WTC11 (cell line): ENCODE data around the gene KYNU. TPM values are rescaled to one million over a fixed set of nuclear protein-coding genes. Genes with fewer than 3 reads are reported as not detected.

Source experiments
- ATAC-seq: fragments of 200-7000 bp; cut with Tn5 transposase; 2 replicates; pipeline ENCODE4 v1.10.0; 2021; ENCODE audit warnings: mild to moderate bottlenecking, moderate library complexity
- CTCF ChIA-PET: fragments of 300-600 bp; sonication (Branson Sonifier 250); formaldehyde crosslinking; loops from one replicate; lab custom pipeline; 2021; ENCODE audit warnings: antibody characterized with exemption; lab: Charles Lee
- POLR2A ChIA-PET: fragments of 350-600 bp; sonication (Branson Sonifier 250); formaldehyde crosslinking; loops from one replicate; lab custom pipeline; 2021; ENCODE audit warnings: antibody characterized with exemption; lab: Charles Lee
- DNase-seq: peaks from one replicate; pipeline ENCODE4 v3.0.0; 2021; ENCODE audit warnings: low spot score
- H3K27ac Mint-ChIP-seq: 2 replicates; pipeline ENCODE4 v1.8.0; 2021; ENCODE audit warnings: mixed read lengths
- H3K27me3 Mint-ChIP-seq: 2 replicates; pipeline ENCODE4 v1.8.0; 2021; ENCODE audit warnings: low read depth, mild to moderate bottlenecking, moderate library complexity, mixed read lengths
- H3K36me3 Mint-ChIP-seq: 2 replicates; pipeline ENCODE4 v1.8.0; 2021; ENCODE audit warnings: mixed read lengths
- H3K4me1 Mint-ChIP-seq: 2 replicates; pipeline ENCODE4 v1.8.0; 2022; ENCODE audit warnings: mixed read lengths
- H3K4me3 Mint-ChIP-seq: 2 replicates; pipeline ENCODE4 v1.8.0; 2021; ENCODE audit warnings: mild to moderate bottlenecking, moderate library complexity, mixed read lengths
- H3K9me3 Mint-ChIP-seq: 2 replicates; pipeline ENCODE4 v1.8.0; 2021; ENCODE audit warnings: mixed read lengths
- GABPB1 ChIP-seq: sonication (generic); formaldehyde crosslinking; IDR thresholded peaks from 2 replicates; pipeline ENCODE4 v1.8.1; 2023; ENCODE audit warnings: mild to moderate bottlenecking, missing genetic modification reagents
- GTF2I ChIP-seq: fragments of 250-450 bp; sonication (Bioruptor Pico); conservative IDR thresholded peaks from 2 replicates; pipeline ENCODE4 v1.4.0; 2021; ENCODE audit warnings: mild to moderate bottlenecking
- HMGA2 ChIP-seq: fragments of 250-450 bp; sonication (Bioruptor Pico); IDR thresholded peaks from 2 replicates; pipeline ENCODE4 v1.4.0; 2021; ENCODE audit warnings: mild to moderate bottlenecking, moderate library complexity
- IRF2 ChIP-seq: sonication (generic); formaldehyde crosslinking; IDR thresholded peaks from 2 replicates; pipeline ENCODE4 v1.8.0; 2022; ENCODE audit warnings: low read depth, missing genetic modification reagents, borderline replicate concordance
- JUN ChIP-seq: sonication (generic); formaldehyde crosslinking; IDR thresholded peaks from 2 replicates; pipeline ENCODE4 v1.8.0; 2023; ENCODE audit warnings: mild to moderate bottlenecking, missing genetic modification reagents
- NFYB ChIP-seq: sonication (generic); formaldehyde crosslinking; conservative IDR thresholded peaks from 2 replicates; pipeline ENCODE4 v1.8.0; 2022; ENCODE audit warnings: low read depth, missing genetic modification reagents
- SMAD4 ChIP-seq: sonication (generic); formaldehyde crosslinking; IDR thresholded peaks from 2 replicates; pipeline ENCODE4 v1.8.0; 2022; ENCODE audit warnings: mild to moderate bottlenecking, missing genetic modification reagents
- TEAD1 ChIP-seq: sonication (generic); formaldehyde crosslinking; IDR thresholded peaks from 2 replicates; pipeline ENCODE4 v1.8.0; 2022; ENCODE audit warnings: mild to moderate bottlenecking, missing genetic modification reagents
- ZNF317 ChIP-seq: sonication (generic); formaldehyde crosslinking; IDR thresholded peaks from 2 replicates; pipeline ENCODE4 v1.8.1; 2023; ENCODE audit warnings: low read depth, mild to moderate bottlenecking, moderate library complexity, missing genetic modification reagents, borderline replicate concordance
- ZNF416 ChIP-seq: fragments of 250-450 bp; sonication (Bioruptor Pico); IDR thresholded peaks from 2 replicates; pipeline ENCODE4 v1.9.0; 2021; ENCODE audit warnings: mild to moderate bottlenecking, inconsistent platforms
- total RNA-seq: library from RNA; stranded (reverse); gene quantifications from 3 replicates; pipeline ENCODE4 v1.2.3, GENCODE V29; 2021
- TF ChIP-seq, protein P1 (sequence below): sonication (generic); formaldehyde crosslinking; IDR thresholded peaks from 2 replicates; pipeline ENCODE4 v1.8.1; 2023; ENCODE audit warnings: mild to moderate bottlenecking, moderate library complexity, missing genetic modification reagents
- TF ChIP-seq, protein P2 (sequence below): fragments of 250-450 bp; sonication (Bioruptor Pico); IDR thresholded peaks from 2 replicates; pipeline ENCODE4 v1.9.0; 2021; ENCODE audit warnings: mild to moderate bottlenecking, borderline replicate concordance
- TF ChIP-seq, protein P3 (sequence below): sonication (generic); formaldehyde crosslinking; IDR thresholded peaks from 2 replicates; pipeline ENCODE4 v1.8.0; 2023; ENCODE audit warnings: mild to moderate bottlenecking, missing genetic modification reagents
- TF ChIP-seq, protein P4 (sequence below): sonication (generic); formaldehyde crosslinking; IDR thresholded peaks from 2 replicates; pipeline ENCODE4 v1.8.1; 2022; ENCODE audit warnings: mild to moderate bottlenecking, moderate library complexity, missing genetic modification reagents
- TF ChIP-seq, protein P5 (sequence below): fragments of 200-600 bp; IDR thresholded peaks from 2 replicates; pipeline ENCODE4 v1.8.0; 2022; ENCODE audit warnings: antibody characterized with exemption
- TF ChIP-seq, protein P6 (sequence below): sonication (generic); formaldehyde crosslinking; IDR thresholded peaks from 2 replicates; pipeline ENCODE4 v1.8.0; 2022; ENCODE audit warnings: mild to moderate bottlenecking, missing genetic modification reagents
- TF ChIP-seq, protein P7 (sequence below): fragments of 250-450 bp; sonication (Bioruptor Pico); IDR thresholded peaks from 2 replicates; pipeline ENCODE4 v1.8.0; 2021; ENCODE audit warnings: mild to moderate bottlenecking
- TF ChIP-seq, protein P8 (sequence below): sonication (generic); formaldehyde crosslinking; IDR thresholded peaks from 2 replicates; pipeline ENCODE4 v1.8.1; 2022; ENCODE audit warnings: low read depth, missing genetic modification reagents, borderline replicate concordance

The KYNU gene
- total RNA-seq, 1 experiment from 2014 or later, result 0.85 TPM

DNA sequence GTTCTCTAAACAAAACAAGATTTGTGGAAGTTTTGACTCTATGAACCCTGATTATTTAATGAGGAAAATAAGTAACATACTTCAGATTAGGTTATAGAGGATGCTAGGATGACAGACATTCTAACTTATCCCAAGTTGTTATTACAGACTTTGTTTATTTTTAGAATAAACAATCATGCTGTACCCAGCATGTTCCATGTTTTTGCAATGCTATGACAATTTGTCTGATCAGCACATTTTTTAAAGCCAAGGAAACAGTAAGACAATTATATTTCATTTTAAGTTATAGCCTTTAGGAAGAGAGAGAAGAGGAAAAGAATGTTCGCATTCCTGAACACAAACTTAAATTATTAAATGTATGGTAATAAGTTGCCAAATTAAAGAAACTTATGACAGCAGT, 119.8 kb downstream of the KYNU start:
- POLR2A ChIA-PET, result no interaction called here
- H3K4me3 Mint-ChIP-seq, result no peak overlapping the region
- TF ChIP-seq, protein P1, sequence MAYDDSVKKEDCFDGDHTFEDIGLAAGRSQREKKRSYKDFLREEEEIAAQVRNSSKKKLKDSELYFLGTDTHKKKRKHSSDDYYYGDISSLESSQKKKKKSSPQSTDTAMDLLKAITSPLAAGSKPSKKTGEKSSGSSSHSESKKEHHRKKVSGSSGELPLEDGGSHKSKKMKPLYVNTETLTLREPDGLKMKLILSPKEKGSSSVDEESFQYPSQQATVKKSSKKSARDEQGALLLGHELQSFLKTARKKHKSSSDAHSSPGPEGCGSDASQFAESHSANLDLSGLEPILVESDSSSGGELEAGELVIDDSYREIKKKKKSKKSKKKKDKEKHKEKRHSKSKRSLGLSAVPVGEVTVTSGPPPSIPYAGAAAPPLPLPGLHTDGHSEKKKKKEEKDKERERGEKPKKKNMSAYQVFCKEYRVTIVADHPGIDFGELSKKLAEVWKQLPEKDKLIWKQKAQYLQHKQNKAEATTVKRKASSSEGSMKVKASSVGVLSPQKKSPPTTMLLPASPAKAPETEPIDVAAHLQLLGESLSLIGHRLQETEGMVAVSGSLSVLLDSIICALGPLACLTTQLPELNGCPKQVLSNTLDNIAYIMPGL (CRISPR knock-in tag), result no peak
- TF ChIP-seq TEAD1 (CRISPR knock-in tag), result no peak
- TF ChIP-seq, protein P2, sequence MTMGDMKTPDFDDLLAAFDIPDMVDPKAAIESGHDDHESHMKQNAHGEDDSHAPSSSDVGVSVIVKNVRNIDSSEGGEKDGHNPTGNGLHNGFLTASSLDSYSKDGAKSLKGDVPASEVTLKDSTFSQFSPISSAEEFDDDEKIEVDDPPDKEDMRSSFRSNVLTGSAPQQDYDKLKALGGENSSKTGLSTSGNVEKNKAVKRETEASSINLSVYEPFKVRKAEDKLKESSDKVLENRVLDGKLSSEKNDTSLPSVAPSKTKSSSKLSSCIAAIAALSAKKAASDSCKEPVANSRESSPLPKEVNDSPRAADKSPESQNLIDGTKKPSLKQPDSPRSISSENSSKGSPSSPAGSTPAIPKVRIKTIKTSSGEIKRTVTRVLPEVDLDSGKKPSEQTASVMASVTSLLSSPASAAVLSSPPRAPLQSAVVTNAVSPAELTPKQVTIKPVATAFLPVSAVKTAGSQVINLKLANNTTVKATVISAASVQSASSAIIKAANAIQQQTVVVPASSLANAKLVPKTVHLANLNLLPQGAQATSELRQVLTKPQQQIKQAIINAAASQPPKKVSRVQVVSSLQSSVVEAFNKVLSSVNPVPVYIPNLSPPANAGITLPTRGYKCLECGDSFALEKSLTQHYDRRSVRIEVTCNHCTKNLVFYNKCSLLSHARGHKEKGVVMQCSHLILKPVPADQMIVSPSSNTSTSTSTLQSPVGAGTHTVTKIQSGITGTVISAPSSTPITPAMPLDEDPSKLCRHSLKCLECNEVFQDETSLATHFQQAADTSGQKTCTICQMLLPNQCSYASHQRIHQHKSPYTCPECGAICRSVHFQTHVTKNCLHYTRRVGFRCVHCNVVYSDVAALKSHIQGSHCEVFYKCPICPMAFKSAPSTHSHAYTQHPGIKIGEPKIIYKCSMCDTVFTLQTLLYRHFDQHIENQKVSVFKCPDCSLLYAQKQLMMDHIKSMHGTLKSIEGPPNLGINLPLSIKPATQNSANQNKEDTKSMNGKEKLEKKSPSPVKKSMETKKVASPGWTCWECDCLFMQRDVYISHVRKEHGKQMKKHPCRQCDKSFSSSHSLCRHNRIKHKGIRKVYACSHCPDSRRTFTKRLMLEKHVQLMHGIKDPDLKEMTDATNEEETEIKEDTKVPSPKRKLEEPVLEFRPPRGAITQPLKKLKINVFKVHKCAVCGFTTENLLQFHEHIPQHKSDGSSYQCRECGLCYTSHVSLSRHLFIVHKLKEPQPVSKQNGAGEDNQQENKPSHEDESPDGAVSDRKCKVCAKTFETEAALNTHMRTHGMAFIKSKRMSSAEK (CRISPR knock-in tag), result no peak
- no peak for TF ChIP-seq ZNF416 (CRISPR knock-in tag)
- no peak for TF ChIP-seq IRF2 (CRISPR knock-in tag)
- TF ChIP-seq GTF2I (CRISPR knock-in tag), result no peak
- TF ChIP-seq, protein P3, sequence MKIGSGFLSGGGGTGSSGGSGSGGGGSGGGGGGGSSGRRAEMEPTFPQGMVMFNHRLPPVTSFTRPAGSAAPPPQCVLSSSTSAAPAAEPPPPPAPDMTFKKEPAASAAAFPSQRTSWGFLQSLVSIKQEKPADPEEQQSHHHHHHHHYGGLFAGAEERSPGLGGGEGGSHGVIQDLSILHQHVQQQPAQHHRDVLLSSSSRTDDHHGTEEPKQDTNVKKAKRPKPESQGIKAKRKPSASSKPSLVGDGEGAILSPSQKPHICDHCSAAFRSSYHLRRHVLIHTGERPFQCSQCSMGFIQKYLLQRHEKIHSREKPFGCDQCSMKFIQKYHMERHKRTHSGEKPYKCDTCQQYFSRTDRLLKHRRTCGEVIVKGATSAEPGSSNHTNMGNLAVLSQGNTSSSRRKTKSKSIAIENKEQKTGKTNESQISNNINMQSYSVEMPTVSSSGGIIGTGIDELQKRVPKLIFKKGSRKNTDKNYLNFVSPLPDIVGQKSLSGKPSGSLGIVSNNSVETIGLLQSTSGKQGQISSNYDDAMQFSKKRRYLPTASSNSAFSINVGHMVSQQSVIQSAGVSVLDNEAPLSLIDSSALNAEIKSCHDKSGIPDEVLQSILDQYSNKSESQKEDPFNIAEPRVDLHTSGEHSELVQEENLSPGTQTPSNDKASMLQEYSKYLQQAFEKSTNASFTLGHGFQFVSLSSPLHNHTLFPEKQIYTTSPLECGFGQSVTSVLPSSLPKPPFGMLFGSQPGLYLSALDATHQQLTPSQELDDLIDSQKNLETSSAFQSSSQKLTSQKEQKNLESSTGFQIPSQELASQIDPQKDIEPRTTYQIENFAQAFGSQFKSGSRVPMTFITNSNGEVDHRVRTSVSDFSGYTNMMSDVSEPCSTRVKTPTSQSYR (CRISPR knock-in tag), result no peak
- TF ChIP-seq GABPB1 (CRISPR knock-in tag), result no peak
- TF ChIP-seq, protein P4, sequence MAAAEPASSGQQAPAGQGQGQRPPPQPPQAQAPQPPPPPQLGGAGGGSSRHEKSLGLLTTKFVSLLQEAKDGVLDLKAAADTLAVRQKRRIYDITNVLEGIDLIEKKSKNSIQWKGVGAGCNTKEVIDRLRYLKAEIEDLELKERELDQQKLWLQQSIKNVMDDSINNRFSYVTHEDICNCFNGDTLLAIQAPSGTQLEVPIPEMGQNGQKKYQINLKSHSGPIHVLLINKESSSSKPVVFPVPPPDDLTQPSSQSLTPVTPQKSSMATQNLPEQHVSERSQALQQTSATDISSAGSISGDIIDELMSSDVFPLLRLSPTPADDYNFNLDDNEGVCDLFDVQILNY (CRISPR knock-in tag), result no peak
- TF ChIP-seq SMAD4, result no peak
- TF ChIP-seq, protein P5, sequence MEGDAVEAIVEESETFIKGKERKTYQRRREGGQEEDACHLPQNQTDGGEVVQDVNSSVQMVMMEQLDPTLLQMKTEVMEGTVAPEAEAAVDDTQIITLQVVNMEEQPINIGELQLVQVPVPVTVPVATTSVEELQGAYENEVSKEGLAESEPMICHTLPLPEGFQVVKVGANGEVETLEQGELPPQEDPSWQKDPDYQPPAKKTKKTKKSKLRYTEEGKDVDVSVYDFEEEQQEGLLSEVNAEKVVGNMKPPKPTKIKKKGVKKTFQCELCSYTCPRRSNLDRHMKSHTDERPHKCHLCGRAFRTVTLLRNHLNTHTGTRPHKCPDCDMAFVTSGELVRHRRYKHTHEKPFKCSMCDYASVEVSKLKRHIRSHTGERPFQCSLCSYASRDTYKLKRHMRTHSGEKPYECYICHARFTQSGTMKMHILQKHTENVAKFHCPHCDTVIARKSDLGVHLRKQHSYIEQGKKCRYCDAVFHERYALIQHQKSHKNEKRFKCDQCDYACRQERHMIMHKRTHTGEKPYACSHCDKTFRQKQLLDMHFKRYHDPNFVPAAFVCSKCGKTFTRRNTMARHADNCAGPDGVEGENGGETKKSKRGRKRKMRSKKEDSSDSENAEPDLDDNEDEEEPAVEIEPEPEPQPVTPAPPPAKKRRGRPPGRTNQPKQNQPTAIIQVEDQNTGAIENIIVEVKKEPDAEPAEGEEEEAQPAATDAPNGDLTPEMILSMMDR, result no peak
- TF ChIP-seq, protein P6, sequence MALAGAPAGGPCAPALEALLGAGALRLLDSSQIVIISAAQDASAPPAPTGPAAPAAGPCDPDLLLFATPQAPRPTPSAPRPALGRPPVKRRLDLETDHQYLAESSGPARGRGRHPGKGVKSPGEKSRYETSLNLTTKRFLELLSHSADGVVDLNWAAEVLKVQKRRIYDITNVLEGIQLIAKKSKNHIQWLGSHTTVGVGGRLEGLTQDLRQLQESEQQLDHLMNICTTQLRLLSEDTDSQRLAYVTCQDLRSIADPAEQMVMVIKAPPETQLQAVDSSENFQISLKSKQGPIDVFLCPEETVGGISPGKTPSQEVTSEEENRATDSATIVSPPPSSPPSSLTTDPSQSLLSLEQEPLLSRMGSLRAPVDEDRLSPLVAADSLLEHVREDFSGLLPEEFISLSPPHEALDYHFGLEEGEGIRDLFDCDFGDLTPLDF (CRISPR knock-in tag), result no peak
- no peak for TF ChIP-seq NFYB
- TF ChIP-seq, protein P7, sequence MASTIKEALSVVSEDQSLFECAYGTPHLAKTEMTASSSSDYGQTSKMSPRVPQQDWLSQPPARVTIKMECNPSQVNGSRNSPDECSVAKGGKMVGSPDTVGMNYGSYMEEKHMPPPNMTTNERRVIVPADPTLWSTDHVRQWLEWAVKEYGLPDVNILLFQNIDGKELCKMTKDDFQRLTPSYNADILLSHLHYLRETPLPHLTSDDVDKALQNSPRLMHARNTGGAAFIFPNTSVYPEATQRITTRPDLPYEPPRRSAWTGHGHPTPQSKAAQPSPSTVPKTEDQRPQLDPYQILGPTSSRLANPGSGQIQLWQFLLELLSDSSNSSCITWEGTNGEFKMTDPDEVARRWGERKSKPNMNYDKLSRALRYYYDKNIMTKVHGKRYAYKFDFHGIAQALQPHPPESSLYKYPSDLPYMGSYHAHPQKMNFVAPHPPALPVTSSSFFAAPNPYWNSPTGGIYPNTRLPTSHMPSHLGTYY (CRISPR knock-in tag), result no peak
- no peak for TF ChIP-seq HMGA2 (CRISPR knock-in tag)
- TF ChIP-seq JUN (CRISPR knock-in tag), result no peak
- TF ChIP-seq ZNF317 (CRISPR knock-in tag), result no peak
- TF ChIP-seq, protein P8, sequence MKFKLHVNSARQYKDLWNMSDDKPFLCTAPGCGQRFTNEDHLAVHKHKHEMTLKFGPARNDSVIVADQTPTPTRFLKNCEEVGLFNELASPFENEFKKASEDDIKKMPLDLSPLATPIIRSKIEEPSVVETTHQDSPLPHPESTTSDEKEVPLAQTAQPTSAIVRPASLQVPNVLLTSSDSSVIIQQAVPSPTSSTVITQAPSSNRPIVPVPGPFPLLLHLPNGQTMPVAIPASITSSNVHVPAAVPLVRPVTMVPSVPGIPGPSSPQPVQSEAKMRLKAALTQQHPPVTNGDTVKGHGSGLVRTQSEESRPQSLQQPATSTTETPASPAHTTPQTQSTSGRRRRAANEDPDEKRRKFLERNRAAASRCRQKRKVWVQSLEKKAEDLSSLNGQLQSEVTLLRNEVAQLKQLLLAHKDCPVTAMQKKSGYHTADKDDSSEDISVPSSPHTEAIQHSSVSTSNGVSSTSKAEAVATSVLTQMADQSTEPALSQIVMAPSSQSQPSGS (CRISPR knock-in tag), result no peak
- TF ChIP-seq, all 79 proteins: peak for 0
- no peak overlapping the region for H3K27ac Mint-ChIP-seq
- ATAC-seq (no peak), DNase-seq (no peak)
- CTCF ChIA-PET, result interaction anchor here (1.7 kb wide), 1 partner anchor 37 kb away, joined by 8 read pairs; no protein-coding TSS in a partner anchor
- H3K9me3 Mint-ChIP-seq, result peaks cover 11% of the 10 kb centered on the region
- H3K4me1 Mint-ChIP-seq, result peaks cover 9% of the 10 kb centered on the region; the same call in 1 of the 2 replicates
- no peaks in the 10 kb centered on the region for H3K36me3 Mint-ChIP-seq
- H3K27me3 Mint-ChIP-seq, result no peaks in the 10 kb centered on the region
